Left ventricle myocardium superior (tissue), 1 donor: ENCODE results near the gene ROBO1. TPM values are rescaled to one million over a fixed set of nuclear protein-coding genes. Genes with fewer than 3 reads are reported as not detected.

Experiments
- ATAC-seq: fragments of 200-7000 bp; cut with Tn5 transposase; one replicate; pipeline ENCODE4 v1.9.1; 2020; ENCODE audit warnings: mild to moderate bottlenecking, moderate library complexity
- DNase-seq: peaks from one replicate; pipeline ENCODE4 v3.0.0-alpha.2; 2020
- intact Hi-C: fragments of 100-400 bp; cut with micrococcal nuclease; formaldehyde crosslinking; loops from one replicate; pipeline ENCODE4 v1.11.0; 2022
- total RNA-seq: library from RNA; stranded (reverse); fragmentation: NEBNext Ultra II Directional; extraction: Animal tissue kit (Norgen Biotek cat#: 25700); gene quantifications from one replicate; pipeline ENCODE4 v1.2.1, GENCODE V29; 2021
- donor health status: DM: no; HTN: yes; CAD: no; lungs with severe emphysema.

Gene ROBO1
- total RNA-seq, 1 donor from 2014 or later, result 6.0 TPM

- ATAC-seq (no peak), DNase-seq (no peak)
- intact Hi-C loops, result no loop called here
These were observed 942.5 kb downstream of the ROBO1 start for GRCh38 chr3:78825118-78825857.

DNA sequence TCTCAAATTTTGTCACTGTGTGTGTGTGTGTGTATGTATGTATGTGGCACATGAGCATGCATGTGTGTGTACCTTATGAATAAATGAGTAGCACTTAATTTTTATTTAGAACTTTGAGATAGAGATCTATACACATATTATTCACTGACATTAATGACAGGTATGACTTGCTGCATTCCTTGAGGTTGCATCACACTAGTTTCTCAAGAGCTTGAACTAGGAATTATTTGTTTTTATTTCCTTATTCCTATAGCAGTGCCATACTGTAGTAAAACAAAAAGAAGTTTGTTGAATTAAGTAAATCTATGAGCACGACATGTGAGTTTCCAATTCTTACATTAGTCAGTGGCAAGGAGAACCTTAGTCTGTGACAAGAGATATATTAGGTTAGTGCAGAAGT, 943.9 kb downstream of the ROBO1 start:
- ATAC-seq (no peak), DNase-seq (no peak)
- intact Hi-C loops, result no loop called here

DNA sequence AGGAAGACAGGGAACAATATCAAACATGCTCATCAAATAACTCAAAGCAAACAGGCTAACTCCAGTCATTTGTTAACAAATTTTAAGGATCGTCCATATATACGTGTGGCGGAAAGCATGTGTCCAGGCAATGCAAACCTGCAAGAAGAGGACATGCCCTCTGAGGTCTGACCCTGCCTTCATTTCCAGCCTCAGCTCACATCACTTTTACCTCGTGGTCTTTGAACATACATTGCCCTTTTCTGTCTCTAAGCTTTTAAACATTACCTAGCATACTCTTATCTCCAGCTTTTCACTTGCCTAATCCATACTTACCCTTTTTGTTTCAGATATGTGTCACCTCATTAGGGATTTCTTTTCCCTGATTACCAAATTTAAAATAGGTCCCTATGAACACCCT, 944.4 kb downstream of the ROBO1 start:
- intact Hi-C loops, result no loop called here
- no peak for ATAC-seq

GRCh38 chr3:78822726-78823125, 945.1 kb downstream of the ROBO1 start:
- ATAC-seq (peak; percentile 47), DNase-seq (no peak)
- intact Hi-C loops, result no loop called here

More for the DNA sequence above, 944.4 kb downstream of the ROBO1 start:
- DNase-seq, result no peak

DNA sequence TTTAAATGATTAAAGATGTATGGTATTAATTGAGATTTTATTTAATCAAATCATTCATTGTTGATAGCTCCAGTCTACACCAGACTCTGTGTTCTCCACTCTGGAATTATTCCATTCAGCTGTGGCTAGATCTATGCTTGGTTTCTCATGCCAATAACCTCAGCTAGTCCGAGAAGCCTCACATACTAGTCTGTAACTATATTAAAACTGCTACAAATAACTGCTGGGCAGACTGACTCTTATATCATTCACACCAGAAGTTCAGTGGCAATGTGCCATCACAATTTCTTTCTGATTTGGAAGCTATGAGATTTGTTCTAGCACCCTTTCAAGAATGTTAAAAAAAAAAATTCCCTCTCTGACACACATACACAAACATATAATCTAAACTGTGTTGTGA, 947.3 kb downstream of the ROBO1 start:
- ATAC-seq (peak; percentile 47), DNase-seq (no peak)
- intact Hi-C loops, result no loop called here

DNA sequence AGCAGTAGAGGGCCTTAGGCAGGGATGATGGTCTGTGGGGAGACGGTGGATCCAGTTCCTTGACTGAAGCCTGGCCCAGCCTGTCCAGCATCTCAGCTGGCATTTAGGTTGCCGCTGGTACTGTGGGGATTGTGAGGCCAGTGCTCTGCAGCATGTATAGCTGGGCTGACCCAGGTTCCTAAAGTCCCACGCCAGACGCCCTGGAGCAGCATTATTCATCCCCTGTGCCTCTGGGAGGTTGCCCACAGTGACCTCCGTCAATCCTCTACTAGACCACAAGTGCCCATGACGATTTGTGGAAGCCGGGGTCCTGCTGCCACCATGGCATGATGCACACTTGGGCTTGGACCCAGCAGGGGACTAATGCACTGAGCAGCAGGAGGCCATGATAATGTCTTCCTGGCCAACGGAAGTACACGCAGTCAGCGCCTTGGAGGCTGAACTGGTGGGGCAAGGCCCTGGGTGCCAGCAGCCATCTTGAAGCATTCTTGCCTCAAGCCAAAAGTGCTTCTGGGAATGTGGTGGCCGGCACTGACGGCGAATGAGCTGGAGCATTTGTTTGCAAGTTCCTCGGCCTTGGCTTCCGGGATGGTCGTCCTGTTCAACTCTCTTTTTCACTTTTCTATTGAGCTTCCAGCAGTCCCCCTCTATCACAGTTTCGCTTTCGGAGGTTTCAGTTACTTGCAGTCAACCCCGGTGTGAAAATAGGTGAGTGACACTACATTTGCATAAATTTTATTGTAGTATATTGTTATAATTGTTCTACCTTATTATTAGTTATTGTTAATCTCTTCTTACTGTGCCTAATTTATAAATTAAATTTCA, 949.4 kb downstream of the ROBO1 start:
- ATAC-seq, result no peak
- DNase-seq, result no peak
- intact Hi-C loops, result no loop called here

- DNase-seq, result no peak
- intact Hi-C loops, result no loop called here
- ATAC-seq, result no peak
These were observed 952.8 kb downstream of the ROBO1 start for GRCh38 chr3:78814893-78815562.

- ATAC-seq (no peak), DNase-seq (no peak)
- intact Hi-C loops, result no loop called here
These were observed 955.6 kb downstream of the ROBO1 start for GRCh38 chr3:78812166-78812565.

DNA sequence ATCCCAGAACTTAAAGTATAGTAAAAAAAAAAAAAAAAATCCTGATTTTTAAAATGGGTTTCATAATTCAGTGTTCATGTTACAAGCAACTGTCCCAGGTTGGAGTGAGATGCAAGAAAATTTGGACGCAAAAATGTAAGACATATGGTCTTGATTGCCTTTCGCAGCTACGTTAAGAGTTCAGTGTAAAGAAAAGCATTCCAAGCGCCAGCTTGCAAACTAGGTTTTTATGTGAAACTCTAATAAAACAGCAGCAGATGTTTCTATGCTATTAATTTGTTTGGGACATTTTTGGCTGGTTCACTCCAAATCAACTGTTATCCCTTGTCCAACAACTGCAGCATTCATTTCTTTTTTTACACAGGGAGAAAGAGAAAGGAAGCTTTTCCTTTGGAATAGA, 957.8 kb downstream of the ROBO1 start:
- ATAC-seq (no peak), DNase-seq (no peak)
- intact Hi-C loops, result no loop called here

- DNase-seq (no peak), ATAC-seq (peak; percentile 75)
- intact Hi-C loops, result no loop called here
These were observed 963.4 kb downstream of the ROBO1 start for GRCh38 chr3:78804251-78805037.

DNA sequence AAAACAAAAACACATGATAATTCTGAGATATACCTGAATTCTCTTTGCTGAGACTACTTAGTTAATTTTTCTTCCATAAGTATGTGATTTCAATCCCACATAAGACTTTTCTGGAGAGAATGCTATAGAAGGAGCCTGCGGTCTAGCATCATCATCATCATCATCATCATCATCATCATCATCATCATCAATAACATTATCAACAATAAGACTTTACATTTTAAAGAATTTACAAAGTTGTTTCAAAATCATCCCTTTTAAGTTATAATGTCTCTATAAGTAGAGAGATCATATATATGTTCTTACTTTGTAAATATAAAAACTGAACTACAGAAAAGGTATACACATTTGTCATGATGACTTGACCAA, 965.3 kb downstream of the ROBO1 start:
- ATAC-seq (no peak), DNase-seq (no peak)
- intact Hi-C loops, result no loop called here

GRCh38 chr3:78801926-78802561, 965.8 kb downstream of the ROBO1 start:
- ATAC-seq (no peak), DNase-seq (no peak)
- intact Hi-C loops, result no loop called here

GRCh38 chr3:78799681-78800080, 968.1 kb downstream of the ROBO1 start:
- ATAC-seq (no peak), DNase-seq (no peak)
- intact Hi-C loops, result no loop called here

- ATAC-seq (no peak), DNase-seq (no peak)
- intact Hi-C loops, result no loop called here
These were observed 969.4 kb downstream of the ROBO1 start for GRCh38 chr3:78798266-78798832.

GRCh38 chr3:78794431-78794830, 973.4 kb downstream of the ROBO1 start:
- DNase-seq (no peak), ATAC-seq (no peak)
- intact Hi-C loops, result no loop called here

- no peak for ATAC-seq
- intact Hi-C loops, result no loop called here
These were observed 975.1 kb downstream of the ROBO1 start for GRCh38 chr3:78792733-78793132.

GRCh38 chr3:78792212-78792611, 975.6 kb downstream of the ROBO1 start:
- DNase-seq (no peak), ATAC-seq (no peak)
- intact Hi-C loops, result no loop called here

More at GRCh38 chr3:78792733-78793132, 975.1 kb downstream of the ROBO1 start:
- DNase-seq, result no peak

GRCh38 chr3:78791753-78792152, 976.0 kb downstream of the ROBO1 start:
- DNase-seq (no peak), ATAC-seq (no peak)
- intact Hi-C loops, result no loop called here

DNA sequence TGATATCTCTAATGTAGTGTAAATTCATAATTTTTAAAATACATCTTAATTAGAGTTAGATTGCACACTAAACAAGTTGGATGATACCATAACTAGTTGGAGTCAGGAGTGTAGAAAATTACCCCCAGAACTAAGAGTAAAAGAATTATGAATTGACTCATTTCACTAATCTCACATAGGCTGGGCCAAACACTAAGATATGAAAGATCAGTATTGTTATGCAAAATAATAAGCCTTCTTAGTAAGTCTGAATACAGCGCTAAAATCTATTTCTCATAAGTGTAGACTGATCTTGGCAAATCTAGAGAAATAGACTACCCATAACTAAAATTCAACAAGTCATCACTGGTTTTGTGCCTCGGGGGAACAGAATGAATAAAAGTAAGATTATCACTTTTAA, 979.0 kb downstream of the ROBO1 start:
- ATAC-seq (no peak), DNase-seq (no peak)
- intact Hi-C loops, result no loop called here
